ENCODE results near the gene MMP13.

The MMP13 gene

GRCh38 chr11:102971766-102972165 lies 16.2 kb upstream of the MMP13 start:
- no peak for TF ChIP-seq ZBTB7A (IDR thresholded peaks at IDR 0.05; ENCODE audit: low read depth)
- no peak for TF ChIP-seq USF1 (IDR thresholded peaks at IDR 0.05)
- no peak for TF ChIP-seq TEAD4 (IDR thresholded peaks at IDR 0.05)
- no peak for TF ChIP-seq NFIC (IDR thresholded peaks at IDR 0.05)
- TF ChIP-seq EGR1 (IDR thresholded peaks at IDR 0.05): no peak
- TF ChIP-seq MAX (IDR thresholded peaks at IDR 0.05): no peak
- TF ChIP-seq TAF1 (IDR thresholded peaks at IDR 0.05; ENCODE audit: low read depth): no peak
- TF ChIP-seq YY1 (IDR thresholded peaks at IDR 0.05; ENCODE audit: low read depth): no peak
- no peak for TF ChIP-seq EP300 (IDR thresholded peaks at IDR 0.05; ENCODE audit: borderline replicate concordance)
- no peak for TF ChIP-seq TCF12 (IDR thresholded peaks at IDR 0.05; ENCODE audit: low read depth)
- no peak for TF ChIP-seq REST (IDR thresholded peaks at IDR 0.05; ENCODE audit: low read depth)
- TF ChIP-seq CEBPB (IDR thresholded peaks at IDR 0.05): no peak
- no peak for TF ChIP-seq RAD21 (IDR thresholded peaks at IDR 0.05; ENCODE audit: low read depth)
- TF ChIP-seq CREB1 (IDR thresholded peaks at IDR 0.05; ENCODE audit: low read depth): no peak
- TF ChIP-seq FOXM1 (IDR thresholded peaks at IDR 0.05; ENCODE audit: borderline replicate concordance, low read depth): no peak

- TF ChIP-seq REST (IDR thresholded peaks at IDR 0.05; ENCODE audit: low read depth) (no peak), ZBTB7A (IDR thresholded peaks at IDR 0.05; ENCODE audit: low read depth) (no peak), CEBPB (IDR thresholded peaks at IDR 0.05) (no peak), YY1 (IDR thresholded peaks at IDR 0.05; ENCODE audit: low read depth) (no peak), EP300 (IDR thresholded peaks at IDR 0.05; ENCODE audit: borderline replicate concordance) (no peak), TCF12 (IDR thresholded peaks at IDR 0.05; ENCODE audit: low read depth) (no peak), CREB1 (IDR thresholded peaks at IDR 0.05; ENCODE audit: low read depth) (no peak), FOXM1 (IDR thresholded peaks at IDR 0.05; ENCODE audit: borderline replicate concordance, low read depth) (no peak), NFIC (IDR thresholded peaks at IDR 0.05) (no peak)
Measured at GRCh38 chr11:102967497-102967896, 12.0 kb upstream of the MMP13 start.

GRCh38 chr11:102966011-102966410 lies 10.5 kb upstream of the MMP13 start:
- TF ChIP-seq TCF12 (IDR thresholded peaks at IDR 0.05; ENCODE audit: low read depth) (no peak), ZBTB7A (IDR thresholded peaks at IDR 0.05; ENCODE audit: low read depth) (no peak), REST (IDR thresholded peaks at IDR 0.05; ENCODE audit: low read depth) (no peak), USF1 (IDR thresholded peaks at IDR 0.05) (no peak), TAF1 (IDR thresholded peaks at IDR 0.05; ENCODE audit: low read depth) (no peak), EGR1 (IDR thresholded peaks at IDR 0.05) (no peak), CREB1 (IDR thresholded peaks at IDR 0.05; ENCODE audit: low read depth) (no peak), TEAD4 (IDR thresholded peaks at IDR 0.05) (no peak), EP300 (IDR thresholded peaks at IDR 0.05; ENCODE audit: borderline replicate concordance) (no peak), CEBPB (IDR thresholded peaks at IDR 0.05) (no peak), FOXM1 (IDR thresholded peaks at IDR 0.05; ENCODE audit: borderline replicate concordance, low read depth) (no peak), MAX (IDR thresholded peaks at IDR 0.05) (no peak), NFIC (IDR thresholded peaks at IDR 0.05) (no peak), RAD21 (IDR thresholded peaks at IDR 0.05; ENCODE audit: low read depth) (no peak), YY1 (IDR thresholded peaks at IDR 0.05; ENCODE audit: low read depth) (no peak)

- TF ChIP-seq REST (IDR thresholded peaks at IDR 0.05; ENCODE audit: low read depth) (no peak), FOXM1 (IDR thresholded peaks at IDR 0.05; ENCODE audit: borderline replicate concordance, low read depth) (no peak), CREB1 (IDR thresholded peaks at IDR 0.05; ENCODE audit: low read depth) (no peak), NFIC (IDR thresholded peaks at IDR 0.05) (no peak), YY1 (IDR thresholded peaks at IDR 0.05; ENCODE audit: low read depth) (no peak), RAD21 (IDR thresholded peaks at IDR 0.05; ENCODE audit: low read depth) (no peak), USF1 (IDR thresholded peaks at IDR 0.05) (no peak), MAX (IDR thresholded peaks at IDR 0.05) (no peak), TEAD4 (IDR thresholded peaks at IDR 0.05) (no peak), TAF1 (IDR thresholded peaks at IDR 0.05; ENCODE audit: low read depth) (no peak), EGR1 (IDR thresholded peaks at IDR 0.05) (no peak)
Measured at GRCh38 chr11:102964867-102965266, 9.3 kb upstream of the MMP13 start.
